CD4-positive, alpha-beta T cell treated with Interleukin-17A for 4 hours (primary cell): ENCODE measurements around the gene SERGEF.

Experiments
- DNase-seq: peaks from one replicate; pipeline ENCODE4 v3.0.0-alpha.2; 2020; ENCODE audit warnings: mixed read lengths

SERGEF gene

GRCh38 chr11:17778956-17779860 is 233.6 kb downstream of the SERGEF start:
- no peak for DNase-seq

DNA sequence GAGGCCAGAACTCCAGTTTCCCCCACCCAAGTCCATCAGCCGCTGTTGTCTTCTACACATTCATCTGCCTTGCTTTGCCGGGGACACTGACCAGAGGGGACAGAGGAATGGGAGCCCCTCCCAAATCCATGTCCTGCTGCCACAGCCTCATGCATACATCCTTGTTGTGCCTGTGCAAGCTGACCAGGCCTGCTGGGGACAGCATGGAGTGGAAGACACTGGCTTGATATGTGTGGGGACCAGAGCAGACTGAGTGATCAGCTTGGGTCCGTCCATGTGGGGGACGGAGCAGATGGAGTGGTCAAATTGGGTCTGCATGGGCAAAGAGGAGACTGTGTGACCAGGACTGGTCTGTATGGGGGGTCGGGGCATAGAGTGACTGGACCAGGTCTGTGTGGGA is 234.5 kb downstream of the SERGEF start:
- no peak for DNase-seq

- no peak for DNase-seq
Observed at GRCh38 chr11:17777738-17778091, 235.1 kb downstream of the SERGEF start.

DNA sequence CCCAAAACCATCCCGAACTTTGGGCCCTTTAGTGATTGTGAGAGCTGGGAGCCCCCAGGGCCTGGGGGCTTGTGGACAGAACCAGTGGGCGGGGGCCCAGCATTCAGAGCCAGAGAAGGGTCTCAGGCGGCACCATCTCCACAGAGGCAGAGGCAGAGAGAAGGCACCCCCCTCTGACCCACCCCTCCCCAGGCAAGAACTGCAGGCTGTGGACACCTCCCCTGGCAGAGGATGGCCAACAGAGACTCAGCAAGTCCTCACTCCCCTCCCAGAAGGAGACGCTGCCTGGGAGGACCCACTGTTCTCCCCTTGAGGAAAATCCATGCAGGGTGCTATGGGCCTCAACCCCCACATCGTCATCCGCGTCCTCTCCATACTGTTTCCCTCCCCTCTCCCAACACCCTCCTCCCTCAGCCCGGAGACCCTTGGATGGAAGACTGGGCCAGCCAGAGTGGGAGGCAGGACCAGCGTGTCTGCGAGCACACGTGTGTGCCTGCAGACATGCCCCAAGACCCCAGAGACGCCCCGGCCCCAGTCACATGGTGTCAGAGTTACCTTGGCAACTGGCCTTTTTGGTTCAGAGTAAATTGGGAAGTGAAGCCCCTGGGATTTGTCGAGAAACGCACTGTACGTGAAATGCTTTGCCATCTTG is 235.6 kb downstream of the SERGEF start:
- no peak for DNase-seq

GRCh38 chr11:17776212-17776875 is 236.5 kb downstream of the SERGEF start:
- no peak for DNase-seq

- no peak for DNase-seq
Observed at GRCh38 chr11:17775507-17776211, 237.2 kb downstream of the SERGEF start.

- DNase-seq = no peak
Observed at GRCh38 chr11:17775035-17775348, 237.9 kb downstream of the SERGEF start.

DNA sequence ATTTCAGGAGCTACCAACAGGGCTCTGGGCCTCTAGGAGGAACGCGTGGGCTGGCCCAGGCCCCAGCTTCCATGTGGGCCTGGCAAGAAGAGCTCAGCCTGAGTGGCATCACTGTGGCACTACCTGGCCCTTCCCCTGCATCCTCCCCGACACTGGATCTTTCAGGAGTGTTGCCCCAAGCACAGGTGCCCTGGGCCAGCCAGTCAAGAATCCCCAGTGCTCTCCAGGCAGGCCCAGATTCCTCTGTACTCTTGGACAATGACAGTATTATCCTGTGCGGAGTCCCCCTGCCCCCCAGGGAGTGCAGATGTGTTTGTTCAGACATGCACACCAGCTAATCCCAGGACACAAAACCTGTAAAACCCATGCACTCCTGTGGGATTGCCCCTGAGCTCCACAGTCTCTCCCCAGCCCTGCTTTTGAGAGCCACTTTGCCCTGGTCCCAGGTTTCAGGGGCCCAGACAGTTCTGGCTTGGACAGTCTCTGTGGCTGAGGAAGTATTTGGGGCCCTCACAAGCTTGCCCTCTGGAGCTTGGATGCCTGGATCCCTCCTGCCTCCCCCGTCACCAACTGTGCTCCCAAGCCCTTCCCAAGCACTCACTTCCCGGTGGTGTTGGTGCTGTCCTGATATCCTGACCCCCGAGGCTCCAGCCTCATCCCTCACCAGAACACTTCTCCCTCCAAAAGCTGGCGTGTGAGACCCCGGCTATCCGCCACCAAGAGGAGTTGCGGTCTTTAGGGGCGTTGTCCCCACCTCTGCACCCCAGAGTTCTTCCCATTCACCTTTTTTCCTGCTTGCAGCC is 238.4 kb downstream of the SERGEF start:
- DNase-seq = no peak

DNA sequence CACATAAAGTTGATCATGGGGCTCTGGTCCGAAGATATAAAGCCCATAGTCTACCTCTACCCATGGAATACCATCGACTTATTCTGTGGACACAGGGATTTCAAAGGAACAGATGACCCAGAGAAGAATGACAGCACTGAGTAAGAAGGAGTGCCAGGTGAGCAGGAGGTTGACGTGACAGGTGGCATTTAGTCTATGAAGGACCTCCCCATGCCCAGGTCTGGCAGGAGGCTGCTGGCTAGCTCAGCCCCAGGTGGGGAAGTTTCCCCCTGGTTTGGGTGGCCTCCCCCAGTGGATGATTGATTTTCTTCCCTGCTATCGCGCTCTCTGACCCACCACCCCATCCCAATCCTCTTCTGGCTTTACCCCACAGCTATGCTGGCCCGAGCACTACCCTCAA is 239.2 kb downstream of the SERGEF start:
- no peak for DNase-seq

- no peak for DNase-seq
Observed at GRCh38 chr11:17772704-17773600, 239.9 kb downstream of the SERGEF start.

GRCh38 chr11:17771841-17772401 is 240.9 kb downstream of the SERGEF start:
- no peak for DNase-seq

DNA sequence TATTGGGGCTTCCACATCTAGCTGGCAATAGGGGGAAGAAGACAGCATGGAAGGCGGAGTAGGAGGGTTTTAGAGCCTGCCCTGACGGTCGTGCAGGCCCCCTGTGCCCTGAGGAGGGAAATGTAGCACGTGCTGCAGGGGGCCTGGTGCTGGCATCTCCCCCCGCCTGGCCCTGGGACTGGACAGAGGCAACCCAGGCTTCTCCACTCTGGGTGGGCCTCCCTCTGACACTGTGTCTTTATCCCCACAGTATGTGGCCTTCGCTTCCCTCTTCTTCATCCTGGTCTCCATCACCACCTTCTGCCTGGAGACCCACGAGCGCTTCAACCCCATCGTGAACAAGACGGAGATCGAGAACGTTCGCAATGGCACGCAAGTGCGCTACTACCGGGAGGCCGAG is 241.4 kb downstream of the SERGEF start:
- DNase-seq = no peak

- no peak for DNase-seq
Observed at GRCh38 chr11:17770917-17771316, 241.9 kb downstream of the SERGEF start.

- no peak for DNase-seq
Observed at GRCh38 chr11:17770048-17770652, 242.7 kb downstream of the SERGEF start.

- no peak for DNase-seq
Observed at GRCh38 chr11:17769218-17769617, 243.6 kb downstream of the SERGEF start.

DNA sequence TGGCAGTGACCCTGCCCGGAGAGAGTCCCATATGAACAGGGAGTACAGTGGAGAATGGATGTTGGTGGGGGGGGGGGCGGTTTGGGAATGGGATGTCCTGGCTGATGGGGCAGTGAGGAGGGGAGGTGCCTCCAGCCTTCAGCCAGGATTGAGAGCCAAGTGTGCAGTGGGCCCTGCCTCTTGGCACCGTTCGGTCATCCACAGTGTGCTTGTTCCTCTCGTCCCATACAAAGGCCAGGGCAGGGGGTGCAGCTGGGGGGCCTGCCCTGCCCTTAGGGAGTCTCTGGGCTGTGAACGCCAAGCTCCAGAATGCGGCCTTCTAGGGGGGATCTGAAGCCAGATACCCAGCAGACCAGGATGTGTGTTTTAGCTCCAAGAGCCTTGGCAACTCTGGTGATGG is 244.3 kb downstream of the SERGEF start:
- no peak for DNase-seq

DNA sequence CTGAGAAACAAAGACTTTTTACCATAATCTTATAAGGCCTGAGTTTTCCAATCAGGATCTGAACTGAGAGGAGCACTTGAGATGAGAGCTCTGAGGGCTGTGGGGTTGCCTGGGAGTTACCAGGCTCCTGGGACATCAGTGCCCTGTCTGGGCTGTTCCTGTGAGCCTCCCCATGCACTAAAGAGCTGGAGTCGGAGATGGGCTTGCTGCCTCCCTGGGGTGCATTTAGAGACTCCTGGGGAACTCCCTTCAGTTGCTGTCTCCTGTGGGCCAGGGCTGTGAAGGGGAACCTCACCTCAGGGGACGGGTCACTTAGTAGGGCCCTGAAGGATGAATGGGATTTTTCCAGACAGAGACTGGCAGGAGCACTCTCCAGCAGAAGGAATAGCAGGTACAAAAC is 244.9 kb downstream of the SERGEF start:
- no peak for DNase-seq

GRCh38 chr11:17767301-17767885 is 245.5 kb downstream of the SERGEF start:
- no peak for DNase-seq

GRCh38 chr11:17766590-17766989 is 246.3 kb downstream of the SERGEF start:
- no peak for DNase-seq

DNA sequence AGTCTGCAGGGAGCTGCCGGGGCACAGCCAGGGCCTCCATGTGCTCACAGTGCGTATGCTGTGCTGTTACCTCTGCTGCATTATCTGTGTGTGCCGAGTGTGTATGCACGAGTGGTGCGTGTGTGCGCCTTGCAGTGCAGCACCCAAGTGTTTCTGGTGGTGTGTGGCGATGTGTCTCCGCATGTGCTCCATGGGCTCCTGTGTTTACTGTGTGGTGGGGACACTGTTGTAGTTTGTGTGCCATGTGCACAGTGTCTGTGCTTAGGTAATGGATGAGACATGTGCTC is 246.8 kb downstream of the SERGEF start:
- DNase-seq = no peak
